GF-D8 (cell line): ENCODE data around the gene WWC2.

Experiments
- DNase-seq: peaks from one replicate; lab custom pipeline; 2025; lab: John Stamatoyannopoulos, UW

WWC2 gene

GRCh38 chr4:183354219-183354618 is 255.2 kb downstream of the WWC2 start:
- no peak for DNase-seq

GRCh38 chr4:183355405-183355804 is 256.3 kb downstream of the WWC2 start:
- no peak for DNase-seq

GRCh38 chr4:183356173-183356830 is 257.2 kb downstream of the WWC2 start:
- no peak for DNase-seq

GRCh38 chr4:183356931-183357675 is 258.0 kb downstream of the WWC2 start:
- DNase-seq = no peak

GRCh38 chr4:183358215-183358755 is 259.2 kb downstream of the WWC2 start:
- no peak for DNase-seq

GRCh38 chr4:183360161-183360919 is 261.3 kb downstream of the WWC2 start:
- no peak for DNase-seq

GRCh38 chr4:183362036-183362435 is 263.0 kb downstream of the WWC2 start:
- DNase-seq = no peak

GRCh38 chr4:183362916-183363542 is 264.0 kb downstream of the WWC2 start:
- no peak for DNase-seq

GRCh38 chr4:183364025-183364424 is 265.0 kb downstream of the WWC2 start:
- DNase-seq = no peak

GRCh38 chr4:183366206-183366835 is 267.3 kb downstream of the WWC2 start:
- DNase-seq = no peak

GRCh38 chr4:183369073-183369472 is 270.0 kb downstream of the WWC2 start:
- DNase-seq = no peak
